Left lung (tissue), 10 donors: ENCODE results near the gene WDR46. TPM values are rescaled to one million over a fixed set of nuclear protein-coding genes. Genes with fewer than 3 reads are reported as not detected.
"Not testable (repeated sequence)": the region's sequence is repeated elsewhere in the genome, so short reads cannot be mapped to it uniquely, and the experiment has no call there.

Experiments used
- ATAC-seq: fragments of 200-7000 bp; cut with Tn5 transposase; one replicate; pipeline ENCODE4 v1.9.1; 2020; ENCODE audit warnings: moderate library complexity
- DNase-seq, 4 donors: peaks; one replicate each; pipeline ENCODE4 v3.0.0-alpha.2; 2013 to 2020
- H3K27ac ChIP-seq, 2 donors: fragments of 200-600 bp; sonication (generic) in 1 of 2; one replicate each; pipeline versions ENCODE4 v1.5.0 to v1.8.0; 2020 to 2021
- H3K27me3 ChIP-seq, 2 donors: fragments of 200-600 bp; sonication (generic) in 1 of 2; one replicate each; pipeline versions ENCODE4 v1.5.0 to v1.8.0; 2020 to 2021
- H3K36me3 ChIP-seq, 2 donors: fragments of 200-600 bp; sonication (generic) in 1 of 2; one replicate each; pipeline versions ENCODE4 v1.5.0 to v1.8.0; 2020 to 2021
- H3K4me1 ChIP-seq, 2 donors: fragments of 200-600 bp; one replicate each; pipeline ENCODE4 v1.8.0; 2021
- H3K4me3 ChIP-seq, 2 donors: fragments of 200-600 bp; sonication (generic) in 1 of 2; one replicate each; pipeline versions ENCODE4 v1.5.0 to v1.8.0; 2020 to 2021; ENCODE audit warnings: mild to moderate bottlenecking in 1 of 2
- H3K9me3 ChIP-seq, 2 donors: fragments of 200-600 bp; sonication (generic) in 1 of 2; one replicate each; pipeline versions ENCODE4 v1.5.0 to v1.8.0; 2020 to 2021
- CTCF ChIP-seq, 2 donors: fragments of 200-600 bp; sonication (generic) in 1 of 2; IDR thresholded peaks; one replicate each; pipeline versions ENCODE4 v1.5.0 to v1.8.0; 2021; ENCODE audit warnings: antibody characterized with exemption in 2 of 2
- intact Hi-C, 2 donors: fragments of 100-400 bp; cut with DNase I; formaldehyde crosslinking; loops; one replicate each; pipeline versions ENCODE4 v1.11.2 to v1.14.2; 2022
- polyA plus RNA-seq, 6 donors: library from polyadenylated mRNA; unstranded; fragments of 120-200 nt; gene quantifications; one replicate each; pipeline ENCODE4 v1.2.1, GENCODE V29; 2013; ENCODE audit not compliant: insufficient read length in 6 of 6
- total RNA-seq, 2 donors: library from RNA; stranded (reverse); fragmentation: NEBNext Ultra II Directional; extraction: Animal tissue kit (Norgen Biotek cat#: 25700); gene quantifications; one replicate each; pipeline ENCODE4 v1.2.1, GENCODE V29; 2021
- donor health status: DM: no; HTN: yes; CAD: no.
- donor health status: DM: no; HTN: no; CAD: no.

The WDR46 gene
- total and polyA plus RNA-seq, 8 donors: 26.6 to 89.8 (median 64.2) TPM

- Histone ChIP-seq H3K4me3 (peak overlapping the region in 1 of 2 donors; percentile 83), H3K27me3 (no peaks in the 10 kb centered on the region), H3K9me3 (no peaks in the 10 kb centered on the region), H3K27ac (no peak overlapping the region), H3K36me3 (peaks cover 0 to 71% of the 10 kb centered on the region in 2 donors), H3K4me1 (peaks cover 14 to 42% of the 10 kb centered on the region in 2 donors)
- ATAC-seq: no peak
- no peak for DNase-seq
- intact Hi-C loops: no loop called here
- TF ChIP-seq CTCF (IDR thresholded peaks at IDR 0.05): no peak
Measured at GRCh38 chr6:33290459-33290858, 1.4 kb upstream of the WDR46 start.

GRCh38 chr6:33289784-33290315, 811 bp upstream of the WDR46 start:
- Histone ChIP-seq H3K27me3 (no peaks in the 10 kb centered on the region), H3K36me3 (peaks cover 0 to 71% of the 10 kb centered on the region in 2 donors), H3K4me1 (peaks cover 14 to 38% of the 10 kb centered on the region in 2 donors), H3K4me3 (peak overlapping the region; percentile 66 to 83), H3K9me3 (no peaks in the 10 kb centered on the region), H3K27ac (peak overlapping the region; percentile 68 to 77)
- no peak for TF ChIP-seq CTCF (IDR thresholded peaks at IDR 0.05)
- peak; percentile 13 for ATAC-seq
- DNase-seq: no peak
- intact Hi-C loops: no loop called here

- peaks cover 14 to 38% of the 10 kb centered on the region in 2 donors for H3K4me1 ChIP-seq
- ATAC-seq (no peak), DNase-seq (no peak)
- intact Hi-C loops: no loop called here
- peak overlapping the region; percentile 66 to 83 for H3K4me3 ChIP-seq
- H3K36me3 ChIP-seq: peaks cover 0 to 71% of the 10 kb centered on the region in 2 donors
- no peak for TF ChIP-seq CTCF (IDR thresholded peaks at IDR 0.05)
- H3K27ac ChIP-seq: peak overlapping the region; percentile 68 to 77
- no peaks in the 10 kb centered on the region for H3K9me3 ChIP-seq
- H3K27me3 ChIP-seq: no peaks in the 10 kb centered on the region
Measured at GRCh38 chr6:33288141-33288920, 708 bp downstream of the WDR46 start.

DNA sequence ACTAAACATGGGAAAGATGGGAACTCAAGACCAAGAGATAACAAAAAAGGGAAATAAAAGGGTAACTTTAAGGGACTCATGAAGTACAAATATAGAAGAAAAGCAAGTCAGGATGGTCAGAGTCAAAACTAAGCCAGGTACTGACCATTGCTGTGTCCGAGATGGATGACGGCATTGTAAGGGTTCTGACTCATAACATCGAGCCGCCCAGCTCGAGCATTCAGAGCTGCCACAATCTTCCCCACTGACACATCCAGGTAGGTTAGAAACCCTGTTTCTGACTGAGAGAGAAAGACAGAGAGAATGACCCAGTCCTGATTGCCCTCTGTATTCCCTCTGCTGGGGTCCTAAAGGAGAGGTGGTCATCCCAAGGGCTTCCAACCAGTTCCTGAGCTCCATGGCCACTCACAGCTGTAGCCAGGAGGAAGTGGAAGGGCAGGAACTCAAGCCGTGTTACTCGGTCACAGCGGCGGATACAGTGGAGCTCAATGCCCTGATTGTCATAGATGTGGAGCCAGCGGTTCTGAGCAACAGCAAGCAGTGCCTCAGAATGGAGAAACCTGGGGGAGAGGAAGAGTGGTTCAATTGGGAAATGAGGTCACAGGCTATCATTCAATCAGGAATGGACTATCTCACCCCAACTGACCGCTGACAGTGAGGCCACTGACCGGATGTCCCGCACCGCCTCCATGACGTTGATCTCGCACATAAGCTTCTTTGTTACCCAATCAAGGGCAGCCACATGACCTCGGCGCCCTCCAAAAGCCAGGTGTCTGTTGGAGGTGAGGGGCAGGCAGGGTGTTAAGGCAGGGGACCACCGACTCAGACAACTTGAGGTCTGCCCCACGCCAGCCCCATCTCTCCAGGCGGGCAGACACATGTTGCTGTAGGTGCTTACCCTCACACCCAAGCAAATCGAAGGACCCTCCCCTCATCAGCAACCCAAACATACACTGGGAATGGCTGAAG, 1.8 kb downstream of the WDR46 start:
- no peak for TF ChIP-seq CTCF (IDR thresholded peaks at IDR 0.05)
- H3K9me3 ChIP-seq: no peaks in the 10 kb centered on the region
- no peak for DNase-seq
- H3K36me3 ChIP-seq: peaks cover 0 to 71% of the 10 kb centered on the region in 2 donors
- ATAC-seq: no peak
- peaks cover 14 to 38% of the 10 kb centered on the region in 2 donors for H3K4me1 ChIP-seq
- H3K27me3 ChIP-seq: no peaks in the 10 kb centered on the region
- H3K4me3 ChIP-seq: peak overlapping the region in 1 of 2 donors; percentile 83
- H3K27ac ChIP-seq: no peak overlapping the region
- intact Hi-C loops: no loop called here

- ATAC-seq, H3K27ac ChIP-seq, DNase-seq, H3K4me3 ChIP-seq, H3K9me3 ChIP-seq, H3K27me3 ChIP-seq, intact Hi-C loops: not testable (repeated sequence)
- peaks cover 0 to 75% of the 10 kb centered on the region in 2 donors for H3K36me3 ChIP-seq
- H3K4me1 ChIP-seq: peaks cover 11 to 24% of the 10 kb centered on the region in 2 donors
Measured at GRCh38 chr6:33285214-33285613, 3.8 kb downstream of the WDR46 start.
